Measurements from ENCODE around the gene COL20A1.
"Not testable (repeated sequence)": the region's sequence is repeated elsewhere in the genome, so short reads cannot be mapped to it uniquely, and the experiment has no call there.

COL20A1 gene

DNA sequence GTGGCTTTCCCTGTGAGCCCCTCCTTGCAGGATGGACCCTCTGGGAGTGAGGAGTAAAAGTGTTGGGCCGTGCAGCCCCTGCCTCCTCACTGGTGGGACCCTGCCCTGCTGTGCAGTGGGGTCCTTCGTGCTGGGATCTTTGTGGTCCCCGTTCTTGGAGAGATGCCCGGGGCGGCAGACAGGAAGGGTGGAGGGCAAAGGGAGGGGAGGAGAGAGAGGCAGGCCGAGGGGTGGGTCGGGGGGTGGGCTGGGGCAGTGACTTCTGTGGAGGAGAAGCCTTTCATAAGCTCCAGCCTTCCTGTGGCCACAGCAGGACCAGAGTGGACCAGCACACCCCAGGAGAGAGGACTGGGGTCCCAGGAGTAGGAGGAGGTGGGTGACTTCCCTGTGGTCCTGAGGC lies at the start of gene COL20A1:
COL20A1 (plus strand) TSS at position 283 of the 400 bp plus-strand sequence. CDS start 1,922 bp downstream, outside the sequence.
- DNase-seq (ENCODE audit: low read depth in 2 of 2) = no peak

DNA sequence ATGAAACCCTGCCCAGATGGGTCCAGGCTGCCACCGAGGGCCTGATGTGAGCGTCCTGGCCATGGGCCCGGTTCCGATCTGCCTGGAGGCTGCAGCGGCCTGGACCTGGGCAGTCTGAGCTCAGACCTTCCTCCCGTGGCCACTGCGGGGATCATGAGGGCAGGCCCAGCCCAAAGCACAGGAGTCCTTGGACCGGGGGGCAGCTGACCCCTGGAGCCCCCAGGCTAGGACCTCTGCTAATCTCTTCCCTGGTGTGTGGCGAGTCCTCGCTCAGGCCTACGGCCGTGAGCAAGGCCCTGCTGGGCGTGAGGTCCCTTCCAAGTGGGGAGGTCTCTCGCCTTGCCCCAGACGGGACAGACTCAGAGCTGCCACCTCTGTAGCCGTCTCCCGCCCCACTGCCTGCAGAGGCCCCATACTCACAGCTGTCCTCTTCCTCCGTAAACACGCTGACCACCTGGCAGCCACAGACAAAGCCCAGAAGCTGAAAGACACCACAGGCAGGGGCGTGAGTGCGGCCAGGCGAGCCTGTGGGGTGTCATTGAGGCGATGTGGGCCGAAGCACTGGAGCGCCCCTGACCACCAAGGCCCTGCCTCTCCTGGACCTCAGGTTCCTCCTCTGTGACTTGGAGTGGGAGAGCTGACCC lies 49.3 kb upstream of the COL20A1 start:
- DNase-seq (ENCODE audit: low read depth in 2 of 2) = no peak

DNA sequence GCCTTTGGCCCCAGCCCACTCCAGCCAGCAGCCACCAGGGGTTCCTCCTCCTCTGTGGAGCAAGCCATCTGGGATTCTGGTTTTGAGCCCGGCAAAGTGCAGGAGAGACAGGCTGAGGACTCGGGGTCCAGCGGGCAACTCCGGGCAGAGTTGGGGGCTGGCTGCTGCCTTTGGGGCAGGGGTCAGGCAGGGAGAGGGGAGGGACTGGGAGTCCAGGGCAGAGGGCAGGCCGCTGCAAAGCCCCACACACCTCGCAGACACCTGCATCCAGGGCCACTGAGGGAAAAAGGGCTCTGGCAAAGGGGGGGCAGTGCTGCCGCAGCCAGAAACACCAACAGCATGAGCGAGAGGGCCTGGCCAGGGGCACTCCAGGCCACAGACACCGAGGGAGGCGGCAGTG lies 48.5 kb upstream of the COL20A1 start:
- DNase-seq (ENCODE audit: low read depth in 2 of 2) = no peak

DNA sequence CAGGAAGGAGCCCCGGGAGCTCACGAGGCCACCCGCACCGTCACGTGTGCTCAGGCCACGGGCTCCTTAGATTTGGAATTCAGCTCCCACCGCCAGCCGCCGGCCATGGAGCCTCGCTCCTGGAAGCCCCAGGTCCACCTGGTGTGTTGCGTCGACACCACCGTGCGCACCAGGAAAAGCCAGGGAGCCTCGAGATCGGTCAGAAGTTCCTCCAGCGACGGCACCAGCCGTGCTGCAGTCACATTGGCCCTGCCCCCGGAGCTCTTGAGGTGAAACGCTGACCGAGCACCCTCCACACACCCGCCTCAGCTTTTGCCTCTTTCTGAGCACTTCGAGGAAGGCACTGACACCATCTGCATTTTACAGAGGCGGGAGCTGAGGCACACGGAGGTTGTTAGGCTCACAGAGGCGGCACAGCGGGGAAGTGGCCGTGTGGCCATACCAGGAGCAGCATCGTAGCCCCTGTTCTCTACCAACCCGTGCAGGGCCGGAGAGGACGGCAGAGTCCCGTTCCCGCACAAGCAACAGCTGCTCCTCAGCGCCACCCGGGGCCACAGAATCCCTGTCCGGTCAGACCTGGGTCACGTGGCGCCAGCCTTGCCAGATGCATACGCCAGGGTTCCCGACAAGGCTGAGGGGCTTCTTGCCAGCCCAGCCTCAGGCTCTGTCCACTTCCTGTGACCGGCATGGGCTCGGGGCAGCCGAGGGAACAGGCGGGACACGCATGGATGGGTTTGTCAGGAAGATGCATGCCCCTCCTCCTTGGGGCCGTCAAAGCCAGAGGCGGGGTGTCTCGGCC lies 46.3 kb upstream of the COL20A1 start:
- DNase-seq (ENCODE audit: low read depth in 2 of 2) = no peak

DNA sequence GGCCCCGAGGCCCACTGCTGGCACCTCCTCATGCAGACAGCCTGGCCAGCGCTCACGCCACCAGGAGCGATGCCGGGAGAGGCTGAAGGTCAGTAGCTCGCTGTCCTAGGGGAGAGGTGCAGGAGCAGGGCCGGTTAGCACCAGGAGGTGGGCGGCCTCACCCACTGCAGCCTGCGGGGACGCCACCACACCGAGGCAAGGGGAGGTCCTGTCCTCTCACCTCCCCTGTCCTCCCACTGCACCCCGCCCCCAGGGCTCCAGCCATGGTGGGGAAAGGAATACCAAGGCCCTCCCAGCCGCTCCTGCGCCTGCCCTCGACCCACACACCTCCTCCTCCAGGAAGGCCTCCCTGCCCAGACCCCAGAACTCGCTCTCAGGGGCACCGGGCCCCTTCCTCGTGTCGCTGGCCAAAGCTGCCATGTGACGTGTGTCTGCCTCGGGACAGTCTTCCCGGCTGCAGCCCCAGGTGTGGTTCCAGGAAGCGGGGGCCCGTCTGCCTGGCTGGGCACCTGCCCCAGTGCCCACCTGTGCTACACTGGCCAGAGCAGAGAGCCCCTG lies 45.2 kb upstream of the COL20A1 start:
- no peak for DNase-seq (ENCODE audit: low read depth in 2 of 2)

DNA sequence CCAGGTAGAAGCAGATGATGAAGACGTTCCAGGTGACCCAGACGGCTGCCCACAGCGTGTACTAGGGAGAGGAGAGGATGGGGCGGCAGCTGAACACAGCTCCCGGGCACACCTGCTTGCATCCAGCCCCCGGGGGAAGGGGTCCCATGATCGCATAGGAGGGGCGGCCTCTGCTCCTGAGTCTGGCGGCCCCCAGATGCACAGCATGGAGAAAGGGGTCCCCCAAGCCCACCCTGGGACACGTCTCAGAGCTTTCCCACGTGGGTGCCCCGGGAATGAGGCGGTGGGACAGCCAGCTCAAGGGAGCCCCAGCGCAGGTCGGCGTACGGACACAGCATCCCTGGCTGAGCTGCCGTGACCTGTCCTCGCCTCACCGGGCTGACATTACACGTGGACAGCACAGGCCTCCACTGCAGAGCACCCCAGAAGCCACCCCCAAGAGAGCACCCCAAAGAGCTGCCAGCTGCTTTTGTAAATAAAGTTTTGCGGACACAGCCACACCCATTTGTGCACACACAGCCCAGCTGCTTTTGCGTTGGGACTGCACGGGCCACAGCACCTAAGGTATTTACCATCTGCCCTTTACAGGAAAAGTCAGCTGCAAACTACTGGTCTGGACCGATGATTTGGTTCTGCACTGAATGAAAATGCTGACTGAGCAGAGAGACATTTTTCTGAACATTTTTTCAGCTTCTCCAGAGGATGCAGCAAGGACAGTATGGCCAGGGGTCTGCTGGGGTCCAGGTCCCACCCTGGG lies 44.0 kb upstream of the COL20A1 start:
- DNase-seq (ENCODE audit: low read depth in 2 of 2) = no peak

DNA sequence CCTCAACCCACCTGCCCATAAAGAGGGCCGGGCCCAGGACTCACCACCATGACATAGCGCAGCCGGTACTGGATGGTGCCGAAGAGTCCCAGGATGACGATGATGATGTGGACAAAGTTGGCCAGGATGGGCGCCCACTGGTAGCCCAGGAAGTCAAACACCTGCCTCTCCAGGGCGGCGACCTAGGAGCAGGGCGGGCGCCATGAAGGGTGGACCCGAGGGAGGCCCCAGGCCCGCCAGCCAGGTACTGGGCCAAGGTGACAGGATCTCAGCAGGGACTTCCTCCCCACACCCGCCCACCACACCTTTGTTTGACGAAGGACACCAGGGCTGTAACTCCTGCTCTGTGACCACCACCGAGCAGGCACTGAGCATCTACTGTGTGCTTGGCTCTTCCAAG lies 43.1 kb upstream of the COL20A1 start:
- no peak for DNase-seq (ENCODE audit: low read depth in 2 of 2)

DNA sequence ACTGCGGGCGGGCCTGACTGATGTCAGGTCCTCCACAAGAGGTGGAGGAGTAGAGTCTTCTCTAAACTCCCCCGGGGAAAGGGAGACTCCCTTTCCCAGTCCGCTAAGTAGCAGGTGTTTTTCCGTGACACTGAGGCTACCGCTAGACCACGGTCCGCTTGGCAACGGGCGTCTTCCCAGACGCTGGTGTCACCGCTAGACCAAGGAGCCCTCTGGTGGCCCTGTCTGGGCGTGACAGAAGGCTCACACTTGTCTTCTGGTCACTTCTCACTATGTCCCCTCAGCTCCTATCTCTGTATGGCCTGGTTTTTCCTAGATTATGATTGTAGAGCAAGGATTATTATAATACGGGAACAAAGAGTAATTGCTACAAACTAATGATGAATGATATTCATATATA lies 41.6 kb upstream of the COL20A1 start:
- not testable (repeated sequence) for DNase-seq (ENCODE audit: low read depth in 2 of 2)

DNA sequence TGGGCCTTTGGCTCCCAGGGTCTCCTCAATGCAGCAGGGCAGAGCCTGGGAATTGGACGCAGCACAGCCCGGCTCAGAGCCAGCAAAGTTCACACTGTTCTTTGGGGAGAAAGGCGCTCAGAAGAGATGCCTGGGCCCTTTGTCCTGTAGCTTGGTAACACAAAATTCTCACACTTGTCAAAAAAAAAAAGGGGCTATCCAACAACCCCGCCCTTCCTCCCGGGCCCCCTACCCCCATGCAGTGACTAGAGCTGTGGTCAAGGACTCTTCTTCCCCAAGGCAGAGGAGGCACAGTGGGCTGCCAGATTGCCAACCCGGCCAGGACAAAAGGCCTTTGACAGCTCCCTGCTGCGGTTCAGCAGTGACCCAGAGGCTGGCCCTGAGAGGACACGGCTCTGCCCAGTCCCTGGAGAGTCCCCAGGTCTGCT lies 40.7 kb upstream of the COL20A1 start:
- DNase-seq (ENCODE audit: low read depth in 2 of 2) = no peak

DNA sequence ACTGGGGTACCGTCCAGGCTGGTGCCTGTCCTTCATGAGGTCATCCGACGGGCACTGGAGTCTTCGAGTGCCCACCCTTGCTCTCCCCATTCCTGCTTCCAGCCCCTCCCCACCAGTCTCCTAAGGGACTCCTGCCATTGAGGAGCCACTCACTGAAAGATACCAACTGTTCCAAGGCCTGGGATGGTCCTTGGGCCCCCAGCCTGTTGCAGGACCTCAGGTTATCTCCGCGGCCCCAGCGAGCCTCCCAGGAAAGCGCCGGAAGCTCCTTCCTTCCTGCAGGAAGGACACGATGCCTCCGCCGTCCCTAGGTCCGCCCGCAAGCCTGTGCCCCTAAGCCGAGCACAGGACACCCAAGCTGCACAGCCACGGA lies 39.9 kb upstream of the COL20A1 start:
- DNase-seq (ENCODE audit: low read depth in 2 of 2) = no peak

DNA sequence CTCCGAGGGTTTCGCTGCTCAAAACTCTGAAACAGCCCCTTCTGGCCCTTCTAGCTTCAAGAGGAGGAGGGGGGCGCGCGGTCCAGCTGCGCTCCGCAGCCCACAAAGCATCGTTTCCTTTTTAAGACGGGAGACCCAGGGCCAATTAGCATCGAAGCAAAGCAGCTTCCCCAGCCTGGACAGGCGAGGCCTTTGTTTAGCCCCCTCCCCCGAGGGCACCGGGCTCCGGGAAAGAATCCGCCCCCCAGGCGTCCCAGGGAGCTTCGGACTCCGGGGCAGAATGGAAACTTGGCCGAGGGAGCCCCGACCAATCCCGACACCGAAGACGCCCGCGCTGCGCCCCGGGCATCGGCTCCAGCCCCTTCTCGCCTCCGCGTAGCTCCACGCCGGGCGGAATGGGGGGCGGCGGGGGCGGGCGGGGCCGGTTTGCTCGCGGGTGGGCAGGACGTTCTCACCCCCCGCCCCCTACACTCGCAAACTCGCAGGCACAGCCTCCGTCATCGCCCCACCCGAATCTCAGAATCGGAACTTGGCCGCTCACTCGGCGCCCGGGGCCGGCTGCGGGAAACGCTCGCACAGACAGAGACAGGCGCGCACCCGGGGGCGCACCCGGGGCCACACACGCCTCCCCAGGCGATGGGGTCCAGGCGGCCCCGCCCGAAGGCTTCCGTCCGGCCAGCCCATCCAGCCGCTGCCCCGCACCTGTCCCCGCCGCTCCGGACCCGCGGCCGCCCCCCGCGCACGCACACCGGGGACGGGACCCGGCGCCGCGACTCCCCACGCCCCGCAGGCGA lies 39.4 kb upstream of the COL20A1 start:
- DNase-seq (ENCODE audit: low read depth in 2 of 2) = no peak

DNA sequence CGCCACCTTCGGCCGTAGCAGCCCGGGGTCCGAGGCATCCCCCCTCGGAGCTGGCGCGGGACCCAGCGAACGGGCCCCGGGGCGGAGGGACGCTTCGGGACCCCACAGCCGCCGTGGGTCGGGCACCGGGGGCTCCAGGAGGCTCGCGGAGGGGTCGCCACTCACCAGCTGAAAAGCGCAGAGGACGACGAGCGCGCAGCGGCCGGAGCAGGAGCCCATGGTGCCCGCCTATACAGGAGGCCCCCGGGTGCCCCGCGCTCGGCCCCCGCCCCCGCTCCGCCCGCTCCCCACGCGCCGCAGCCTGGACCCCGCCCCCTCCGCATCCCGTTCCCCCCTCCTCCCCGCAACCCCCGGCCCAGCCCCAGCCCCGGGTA lies 38.8 kb upstream of the COL20A1 start, which contains the start of gene NKAIN4:
NKAIN4 (minus strand) TSS at position 232 of the 374 bp plus-strand sequence; CDS start at position 219, 13 bp downstream.
- no peak for DNase-seq (ENCODE audit: low read depth in 2 of 2)

DNA sequence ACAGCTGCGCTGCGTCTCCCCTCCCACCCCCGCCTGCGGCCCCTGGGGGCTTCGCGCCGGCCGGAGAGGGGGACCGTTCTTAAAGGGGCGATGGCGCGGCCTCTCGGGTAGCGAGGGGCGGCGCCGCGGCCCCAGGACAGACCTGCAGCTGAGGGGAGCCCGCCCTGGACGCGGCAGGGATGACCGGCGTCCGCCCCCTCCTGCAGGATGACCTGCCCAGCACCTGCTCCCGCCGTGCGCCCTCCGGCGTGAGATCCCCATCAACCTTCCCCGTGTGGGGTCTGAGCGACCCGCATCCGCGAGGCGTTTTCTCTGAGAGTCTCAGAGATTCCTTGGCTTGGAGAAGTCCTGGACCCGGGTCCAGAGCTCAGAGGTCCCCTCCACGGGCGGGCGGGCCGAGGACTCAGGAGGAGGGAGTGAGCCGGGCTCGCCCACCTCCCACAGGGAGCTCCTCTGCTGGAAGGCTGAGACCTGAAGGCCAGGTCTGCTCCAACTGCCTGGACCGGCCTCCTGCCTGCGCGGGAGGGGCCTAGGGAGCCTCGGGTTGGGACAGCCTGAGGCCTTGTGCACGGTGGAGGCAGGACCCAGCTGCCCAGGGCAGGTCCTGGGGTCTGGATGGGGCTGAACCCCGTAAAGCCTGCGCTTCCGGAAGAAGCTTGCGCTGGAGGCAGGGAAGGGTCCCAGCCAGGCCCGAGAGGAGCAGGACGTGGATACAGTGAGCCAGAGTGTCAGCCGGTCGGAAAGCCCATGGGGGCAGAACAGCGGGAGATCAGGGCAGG lies 38.2 kb upstream of the COL20A1 start:
- DNase-seq (ENCODE audit: low read depth in 2 of 2) = no peak

DNA sequence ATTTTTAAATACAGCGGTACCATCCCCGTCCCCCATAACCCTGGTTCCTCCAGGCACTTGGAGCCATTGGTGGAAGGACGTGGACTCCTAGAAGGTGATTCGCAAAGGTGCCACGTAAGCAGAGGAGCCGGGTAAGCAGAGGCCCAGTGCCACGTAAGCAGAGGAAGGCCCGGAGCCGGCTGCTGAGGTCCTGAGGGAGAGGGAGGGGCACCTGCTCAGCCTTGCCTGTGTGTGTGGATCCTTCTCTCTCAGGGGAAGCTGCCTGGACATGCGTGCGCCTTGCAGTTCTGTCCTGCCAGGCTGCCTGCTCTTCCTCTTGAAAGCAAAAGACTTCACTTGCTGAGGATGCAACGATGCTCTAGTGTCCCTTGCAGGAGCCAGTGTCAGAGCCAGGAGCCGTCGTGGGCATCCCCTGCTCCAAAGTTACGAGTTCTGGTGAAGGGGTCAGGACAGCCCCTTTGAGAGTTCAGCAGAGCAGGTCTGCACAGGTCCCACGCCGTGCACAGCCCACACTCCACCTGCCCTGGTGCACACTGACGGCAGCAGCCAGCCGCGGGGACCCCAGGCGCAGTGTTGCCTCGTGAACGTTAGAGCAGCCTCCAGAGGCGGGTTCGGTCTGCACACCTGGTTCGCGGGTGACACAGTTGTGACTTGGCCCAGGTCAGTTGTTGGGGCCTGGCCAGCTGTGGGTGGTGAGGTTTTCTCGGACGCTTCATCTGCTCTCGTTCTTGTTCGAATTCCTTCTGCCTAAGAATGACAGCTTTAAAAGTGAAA lies 36.9 kb upstream of the COL20A1 start:
- DNase-seq (ENCODE audit: low read depth in 2 of 2) = no peak

DNA sequence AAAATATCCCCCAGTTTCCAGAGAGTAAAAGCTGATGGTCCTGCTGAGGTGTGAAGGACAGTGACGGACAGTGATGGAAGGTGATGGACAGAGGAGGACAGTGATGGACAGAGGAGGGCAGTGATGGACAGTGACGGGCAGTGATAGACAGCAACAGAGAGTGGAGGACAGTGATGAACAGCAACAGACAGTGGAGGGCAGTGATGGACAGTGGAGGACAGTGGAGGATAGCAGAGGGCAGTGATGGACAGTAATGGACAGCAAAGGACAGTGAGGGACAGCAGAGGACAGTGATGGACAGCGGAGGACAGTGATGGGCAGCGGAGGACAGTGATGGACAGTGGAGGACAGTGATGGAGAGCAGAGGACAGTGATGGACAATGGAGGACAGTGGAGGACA lies 36.0 kb upstream of the COL20A1 start:
- no peak for DNase-seq (ENCODE audit: low read depth in 2 of 2)

DNA sequence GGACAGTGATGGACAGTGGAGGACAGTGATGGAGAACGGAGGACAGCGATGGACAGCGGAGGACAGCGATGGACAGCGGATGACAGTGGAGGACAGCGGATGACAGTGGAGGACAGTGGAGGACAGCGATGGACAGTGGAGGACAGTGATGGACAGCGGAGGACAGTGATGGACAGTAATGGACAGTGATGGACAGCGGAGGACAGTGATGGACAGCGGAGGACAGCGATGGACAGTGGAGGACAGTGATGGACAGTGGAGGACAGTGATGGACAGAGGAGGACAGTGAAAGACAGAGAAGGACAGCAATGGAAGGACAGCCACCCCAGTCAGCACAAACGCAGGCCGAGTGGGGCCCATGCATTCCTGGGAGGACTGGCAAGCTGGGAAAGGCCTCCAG lies 35.4 kb upstream of the COL20A1 start:
- no peak for DNase-seq (ENCODE audit: low read depth in 2 of 2)

DNA sequence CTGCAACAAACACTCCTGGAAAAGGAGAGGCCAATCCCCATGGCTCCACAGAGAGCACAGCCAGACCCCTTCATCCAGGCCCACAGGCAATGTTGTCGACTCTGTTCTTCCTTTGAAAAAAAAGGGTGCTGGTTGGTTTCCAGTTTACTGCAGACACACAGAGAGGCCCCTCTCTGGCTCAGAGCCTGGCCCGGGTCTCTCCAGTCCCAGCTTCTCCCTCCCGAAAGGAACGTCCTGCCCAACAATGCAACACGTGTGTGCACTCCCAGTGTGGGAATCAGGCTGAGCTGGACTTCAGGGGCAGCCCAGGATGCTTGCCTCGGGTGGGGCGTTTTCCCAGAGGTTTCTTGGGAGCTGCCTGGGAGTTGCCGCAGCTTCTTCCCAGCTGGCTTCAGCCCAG lies 34.2 kb upstream of the COL20A1 start:
- no peak for DNase-seq (ENCODE audit: low read depth in 2 of 2)

DNA sequence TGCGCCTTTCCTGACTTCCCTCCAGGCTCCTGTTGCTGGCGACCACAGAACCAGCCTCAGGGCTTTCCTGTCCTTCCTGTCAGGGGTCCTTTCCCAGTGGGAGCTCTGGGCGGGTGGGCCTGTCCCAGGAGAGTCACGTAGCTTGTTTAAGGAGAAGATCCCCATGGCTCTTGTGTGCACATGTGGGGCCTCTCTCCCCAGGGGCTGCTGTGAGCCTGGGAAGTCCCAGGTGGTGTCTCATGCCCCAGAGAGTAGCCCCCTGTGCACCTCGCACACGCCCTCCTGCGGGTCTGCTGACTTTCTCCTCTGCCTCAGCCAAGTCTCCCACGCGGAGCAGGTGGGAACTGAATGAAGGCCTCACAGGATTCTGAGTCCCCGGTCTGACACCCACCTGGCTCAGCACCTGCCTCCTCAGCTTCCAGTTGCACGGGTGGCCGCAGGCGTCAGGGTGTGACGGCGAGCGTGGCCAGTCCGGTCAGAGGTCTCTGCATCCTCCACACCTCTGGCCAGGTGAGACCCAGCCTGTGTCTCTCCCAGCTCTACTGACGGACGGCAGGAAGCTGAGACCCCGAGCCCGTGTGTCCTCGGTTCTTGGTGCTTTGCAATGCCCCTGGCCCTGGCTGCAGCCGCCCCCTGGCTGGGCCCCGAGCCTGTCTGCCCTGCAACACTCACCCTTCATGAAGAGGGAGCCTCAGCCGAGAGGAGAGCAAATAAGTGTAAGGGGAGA lies 33.1 kb upstream of the COL20A1 start:
- no peak for DNase-seq (ENCODE audit: low read depth in 2 of 2)

DNA sequence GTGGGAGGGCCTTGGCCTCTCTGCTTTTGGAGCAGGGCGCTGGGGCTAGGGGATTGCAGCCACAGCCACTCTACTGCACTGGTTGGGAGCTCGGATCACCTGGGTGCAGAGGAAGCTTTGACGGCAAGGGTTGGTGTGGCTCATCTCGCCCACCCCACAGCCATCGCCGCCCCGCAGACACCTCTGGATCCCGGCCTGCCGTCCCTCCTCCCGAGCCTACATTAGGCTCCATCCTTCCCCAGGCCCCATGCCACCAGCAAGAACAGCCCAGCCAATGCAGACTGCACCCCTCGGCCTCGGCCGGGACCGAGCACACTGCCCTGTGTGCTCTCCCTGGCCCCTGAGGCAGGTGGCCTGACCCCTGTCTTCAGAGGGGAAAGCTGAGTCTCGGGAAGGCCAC lies 32.5 kb upstream of the COL20A1 start:
- no peak for DNase-seq (ENCODE audit: low read depth in 2 of 2)
